OCI-LY3 (cell line): ENCODE measurements around the gene TNS1.

Experiments
- H2AFZ ChIP-seq: fragments of 200-600, 300-600 bp; shearing (Covaris generic); 2 replicates; pipeline ENCODE4 v1.6.0; 2014; ENCODE audit warnings: antibody characterized with exemption, low read depth, low read length
- H3K27ac ChIP-seq: fragments of 200-600, 300-600 bp; sonication (generic); 2 replicates; pipeline ENCODE4 v1.5.1; 2014; ENCODE audit warnings: mild to moderate bottlenecking, low read length, moderate library complexity, mixed read lengths
- H3K27me3 ChIP-seq: fragments of 200-600, 300-600 bp; sonication (generic); 2 replicates; pipeline ENCODE4 v1.6.1; 2014; ENCODE audit warnings: low read depth, low read length, mixed read lengths
- H3K36me3 ChIP-seq: fragments of 200-600, 300-600 bp; sonication (generic); replicated peaks from 2 replicates; pipeline ENCODE3; 2014; ENCODE audit warnings: low read depth, low read length, mixed read lengths
- H3K4me1 ChIP-seq: fragments of 300-600, 200-600 bp; sonication (generic); 2 replicates; pipeline ENCODE4 v1.6.1; 2014; ENCODE audit warnings: low read length, mixed read lengths
- H3K4me2 ChIP-seq: fragments of 200-600, 300-600 bp; sonication (generic); 2 replicates; pipeline ENCODE4 v1.6.1; 2014; ENCODE audit warnings: low read length, mixed read lengths
- H3K4me3 ChIP-seq: fragments of 300-600, 200-600 bp; sonication (generic); 2 replicates; pipeline ENCODE4 v1.5.1; 2014; ENCODE audit warnings: antibody characterized with exemption, mild to moderate bottlenecking, low read length, moderate library complexity
- H3K79me2 ChIP-seq: fragments of 300-600, 200-600 bp; shearing (Covaris generic); 2 replicates; pipeline ENCODE4 v1.6.1; 2014; ENCODE audit warnings: mild to moderate bottlenecking, low read length, mixed read lengths
- H3K9ac ChIP-seq: fragments of 300-600, 200-600 bp; shearing (Covaris generic); 2 replicates; pipeline ENCODE4 v1.6.0; 2014; ENCODE audit warnings: mild to moderate bottlenecking, low read length, moderate library complexity
- H3K9me3 ChIP-seq: fragments of 200-600, 300-600 bp; shearing (Covaris generic); 2 replicates; pipeline ENCODE4 v1.6.1; 2014; ENCODE audit warnings: low read length, mixed read lengths; ENCODE audit not compliant: insufficient read depth
- H4K20me1 ChIP-seq: fragments of 200-600, 300-600 bp; sonication (generic); 2 replicates; pipeline ENCODE4 v1.6.1; 2016; ENCODE audit warnings: low read length, mixed read lengths; ENCODE audit not compliant: insufficient read depth
- EZH2phosphoT487 ChIP-seq: fragments of 200-600 bp; shearing (Covaris generic); IDR thresholded peaks from 2 replicates; pipeline ENCODE4 v1.6.1; 2018; ENCODE audit warnings: antibody characterized with exemption, mixed run types, low read depth
- TF ChIP-seq, protein P1 (sequence below): fragments of 200-600, 300-600 bp; sonication (generic); IDR thresholded peaks from 2 replicates; pipeline ENCODE4 v1.5.1; 2014; ENCODE audit warnings: antibody characterized with exemption, low read length, low read depth

The TNS1 gene

DNA sequence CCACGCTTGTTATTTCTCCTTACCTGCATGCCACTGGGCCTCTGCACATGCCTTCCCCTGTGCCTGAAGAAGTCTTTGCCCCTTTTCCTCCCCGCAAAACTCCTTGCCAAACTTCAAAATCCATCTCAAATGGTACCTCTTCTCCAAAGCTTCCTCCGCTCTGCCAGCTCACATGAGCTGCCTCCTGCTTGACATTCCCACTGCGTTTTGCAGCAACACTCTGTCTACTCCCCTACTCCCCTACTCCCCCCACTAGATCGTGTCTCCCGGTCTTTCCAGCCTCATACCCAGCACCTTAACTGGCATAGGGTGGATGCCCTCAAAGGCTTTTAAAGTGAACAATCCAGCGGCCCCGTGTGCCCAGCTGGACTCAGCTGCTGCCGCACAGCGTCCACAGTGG, 65.8 kb downstream of the TNS1 start:
- Histone ChIP-seq H2AFZ (no peak overlapping the region), H3K4me3 (no peak overlapping the region), H3K79me2 (no peaks in the 10 kb centered on the region; the same call in 1 of the 2 replicates), H3K4me1 (peaks cover 20% of the 10 kb centered on the region), H3K9ac (no peak overlapping the region), H3K27ac (no peak overlapping the region), H3K27me3 (no peaks in the 10 kb centered on the region), H3K4me2 (no peak overlapping the region), H3K9me3 (no peaks in the 10 kb centered on the region), H3K36me3 (no peaks in the 10 kb centered on the region), H4K20me1 (peaks cover 12% of the 10 kb centered on the region)
- TF ChIP-seq EZH2phosphoT487, result no peak
- TF ChIP-seq, protein P1, sequence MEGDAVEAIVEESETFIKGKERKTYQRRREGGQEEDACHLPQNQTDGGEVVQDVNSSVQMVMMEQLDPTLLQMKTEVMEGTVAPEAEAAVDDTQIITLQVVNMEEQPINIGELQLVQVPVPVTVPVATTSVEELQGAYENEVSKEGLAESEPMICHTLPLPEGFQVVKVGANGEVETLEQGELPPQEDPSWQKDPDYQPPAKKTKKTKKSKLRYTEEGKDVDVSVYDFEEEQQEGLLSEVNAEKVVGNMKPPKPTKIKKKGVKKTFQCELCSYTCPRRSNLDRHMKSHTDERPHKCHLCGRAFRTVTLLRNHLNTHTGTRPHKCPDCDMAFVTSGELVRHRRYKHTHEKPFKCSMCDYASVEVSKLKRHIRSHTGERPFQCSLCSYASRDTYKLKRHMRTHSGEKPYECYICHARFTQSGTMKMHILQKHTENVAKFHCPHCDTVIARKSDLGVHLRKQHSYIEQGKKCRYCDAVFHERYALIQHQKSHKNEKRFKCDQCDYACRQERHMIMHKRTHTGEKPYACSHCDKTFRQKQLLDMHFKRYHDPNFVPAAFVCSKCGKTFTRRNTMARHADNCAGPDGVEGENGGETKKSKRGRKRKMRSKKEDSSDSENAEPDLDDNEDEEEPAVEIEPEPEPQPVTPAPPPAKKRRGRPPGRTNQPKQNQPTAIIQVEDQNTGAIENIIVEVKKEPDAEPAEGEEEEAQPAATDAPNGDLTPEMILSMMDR, result no peak

DNA sequence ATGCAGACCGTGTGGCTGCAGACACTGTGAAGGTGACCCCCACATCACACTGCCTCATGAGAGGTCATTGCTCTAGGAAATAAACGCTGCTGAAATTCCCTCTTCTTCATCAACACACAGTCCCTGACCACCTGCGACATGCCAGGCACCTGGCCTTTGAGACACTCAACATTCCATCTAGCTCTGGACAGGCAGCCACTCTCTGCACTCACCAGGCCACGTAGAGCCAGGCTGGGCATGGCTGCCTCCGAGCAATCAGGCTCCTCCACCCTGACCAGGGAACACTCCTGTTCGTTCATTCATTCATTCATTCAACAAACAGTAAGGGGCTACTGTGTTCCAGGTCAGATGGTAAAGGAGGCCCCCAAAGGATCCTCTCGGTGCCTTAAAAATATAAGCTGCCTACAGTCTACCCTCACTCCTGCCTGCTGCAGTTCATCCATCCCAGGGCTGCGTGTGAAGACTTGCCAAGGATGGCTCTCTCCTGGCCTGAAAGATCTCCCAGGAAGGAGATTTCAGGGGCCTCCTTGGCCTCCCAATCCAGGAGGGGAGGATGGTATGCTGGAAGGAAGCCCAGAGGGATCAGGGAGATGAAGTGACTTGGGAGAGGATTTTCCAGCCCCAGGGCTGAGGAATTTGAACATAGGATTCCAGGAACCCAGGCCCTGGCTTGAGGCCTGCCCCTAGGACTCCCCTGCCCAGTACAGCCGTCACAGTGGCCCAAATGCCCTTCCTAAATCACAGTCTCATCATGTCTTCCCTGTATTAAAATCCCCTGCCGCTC, 66.7 kb downstream of the TNS1 start:
- Histone ChIP-seq H3K27ac (no peak overlapping the region), H3K4me1 (peaks cover 13% of the 10 kb centered on the region; the same call in 1 of the 2 replicates)

DNA sequence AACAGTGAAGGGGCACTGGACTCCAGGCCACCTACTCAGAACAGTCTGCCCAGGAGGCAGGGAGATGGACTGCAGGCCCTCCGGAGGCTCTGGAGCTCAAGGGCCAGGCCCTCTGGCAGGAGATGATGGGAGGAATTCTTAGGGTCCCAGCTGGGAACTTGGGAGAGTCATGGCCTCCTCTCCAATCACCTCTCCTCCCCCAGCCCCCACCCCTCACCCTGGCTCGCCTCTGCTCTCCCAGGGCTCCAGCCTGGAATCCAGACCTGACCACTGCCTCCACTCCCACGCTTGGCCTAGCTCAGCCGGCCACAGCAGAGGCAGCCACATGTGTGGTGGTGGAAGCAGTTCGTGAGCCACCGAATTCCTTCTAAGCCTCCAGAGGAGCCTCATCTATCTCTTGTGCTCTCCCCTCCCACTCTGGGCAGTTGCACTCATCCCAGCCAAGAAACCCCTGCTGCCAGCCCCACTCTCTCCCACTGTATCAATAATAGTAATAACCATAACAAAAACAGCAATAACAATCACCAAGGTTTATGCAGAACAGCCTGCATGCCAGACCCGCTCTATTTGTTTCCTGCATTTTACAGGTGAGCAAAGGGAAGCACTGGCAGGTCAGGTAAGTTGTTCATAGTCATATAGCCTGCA, 67.4 kb downstream of the TNS1 start:
- no peaks in the 10 kb centered on the region for H3K9me3 ChIP-seq
- H3K9ac ChIP-seq, result no peak overlapping the region
- no peak overlapping the region for H2AFZ ChIP-seq
- H3K27ac ChIP-seq, result no peak overlapping the region
- H3K27me3 ChIP-seq, result no peaks in the 10 kb centered on the region
- H3K4me2 ChIP-seq, result no peak overlapping the region
- no peaks in the 10 kb centered on the region for H3K79me2 ChIP-seq
- H4K20me1 ChIP-seq, result peaks cover 14% of the 10 kb centered on the region
- H3K36me3 ChIP-seq, result no peaks in the 10 kb centered on the region
- H3K4me3 ChIP-seq, result no peak overlapping the region
- peaks cover 7% of the 10 kb centered on the region; the same call in 1 of the 2 replicates for H3K4me1 ChIP-seq
- TF ChIP-seq, protein P1, result no peak
- no peak for TF ChIP-seq EZH2phosphoT487

More for the DNA sequence above, 66.7 kb downstream of the TNS1 start:
- Histone ChIP-seq H3K27me3 (no peaks in the 10 kb centered on the region), H2AFZ (no peak overlapping the region), H3K36me3 (no peaks in the 10 kb centered on the region), H3K4me2 (no peak overlapping the region), H3K79me2 (no peaks in the 10 kb centered on the region), H3K9me3 (no peaks in the 10 kb centered on the region), H3K4me3 (no peak overlapping the region), H4K20me1 (peaks cover 14% of the 10 kb centered on the region), H3K9ac (no peak overlapping the region)
- no peak for TF ChIP-seq EZH2phosphoT487
- TF ChIP-seq, protein P1, result no peak
